Stimulated activated effector memory CD8-positive, alpha-beta T cell treated with anti-CD3 and anti-CD28 coated beads, Interleukin-12 subunit alpha, Interleukin-12 subunit beta, amount 100 ng/mL, for 72 hours (primary cell): ENCODE measurements around the gene JAGN1.
"Not testable (repeated sequence)": the region's sequence is repeated elsewhere in the genome, so short reads cannot be mapped to it uniquely, and the experiment has no call there.

Experiments used
- ATAC-seq: fragments of 150-1000 bp; cut with Tn5 transposase; 2 replicates; pipeline ENCODE4 v1.10.0; 2021
- DNase-seq, 2 donors: peaks; one replicate each; pipeline ENCODE4 v3.0.0; 2021 to 2022; ENCODE audit warnings: low spot score in 2 of 2
- H3K27ac Mint-ChIP-seq: one replicate; pipeline ENCODE4 v1.8.0; 2022; ENCODE audit warnings: mild to moderate bottlenecking, mixed read lengths
- H3K36me3 Mint-ChIP-seq: one replicate; pipeline ENCODE4 v1.8.0; 2022; ENCODE audit warnings: mild to moderate bottlenecking, mixed read lengths
- H3K4me1 Mint-ChIP-seq: one replicate; pipeline ENCODE4 v1.8.0; 2022; ENCODE audit warnings: mixed read lengths
- H3K4me3 Mint-ChIP-seq: one replicate; pipeline ENCODE4 v1.8.0; 2022; ENCODE audit warnings: mild to moderate bottlenecking, mixed read lengths
- H3K9me3 Mint-ChIP-seq: one replicate; pipeline ENCODE4 v1.8.0; 2022; ENCODE audit warnings: mixed read lengths

Gene JAGN1

DNA sequence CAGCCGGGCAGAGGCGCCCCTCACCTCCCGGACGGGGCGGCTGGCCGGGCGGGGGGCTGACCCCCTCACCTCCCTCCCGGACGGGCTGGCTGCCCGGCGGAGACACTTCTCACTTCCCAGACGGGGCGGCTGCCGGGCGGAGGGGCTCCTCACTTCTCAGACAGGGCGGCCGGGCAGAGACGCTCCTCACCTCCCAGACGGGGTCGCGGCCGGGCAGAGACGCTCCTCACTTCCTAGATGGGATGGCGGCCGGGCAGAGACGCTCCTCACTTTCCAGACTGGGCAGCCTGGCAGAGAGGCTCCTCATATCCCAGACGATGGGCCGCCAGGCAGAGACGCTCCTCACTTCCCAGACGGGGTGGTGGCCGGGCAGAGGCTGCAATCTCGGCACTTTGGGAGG lies 49.5 kb downstream of the JAGN1 start:
- not testable (repeated sequence) for H3K9me3 Mint-ChIP-seq, H3K27ac Mint-ChIP-seq, H3K4me3 Mint-ChIP-seq, ATAC-seq, DNase-seq
- H3K4me1 Mint-ChIP-seq: peaks cover 10% of the 10 kb centered on the region
- peaks cover 39% of the 10 kb centered on the region for H3K36me3 Mint-ChIP-seq

DNA sequence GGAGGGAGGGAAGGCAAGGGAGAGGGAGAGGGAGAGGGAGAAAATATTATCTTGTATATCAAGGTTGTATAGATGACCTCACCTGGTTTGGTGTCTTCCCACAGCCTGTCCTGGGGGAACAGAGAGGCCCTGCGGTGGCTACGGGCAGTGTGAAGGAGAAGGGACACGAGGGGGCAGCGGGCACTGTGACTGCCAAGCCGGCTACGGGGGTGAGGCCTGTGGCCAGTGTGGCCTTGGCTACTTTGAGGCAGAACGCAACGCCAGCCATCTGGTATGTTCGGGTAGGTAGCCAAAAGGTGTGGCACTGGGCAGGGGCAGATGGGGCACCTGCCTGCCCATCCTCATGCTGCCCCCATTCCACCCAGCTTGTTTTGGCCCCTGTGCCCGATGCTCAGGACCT lies 50.3 kb downstream of the JAGN1 start:
- Mint-ChIP-seq H3K4me3 (no peak overlapping the region), H3K36me3 (peaks cover 44% of the 10 kb centered on the region), H3K9me3 (no peaks in the 10 kb centered on the region), H3K27ac (no peak overlapping the region), H3K4me1 (peaks cover 2% of the 10 kb centered on the region)
- ATAC-seq (no peak), DNase-seq (no peak)

DNA sequence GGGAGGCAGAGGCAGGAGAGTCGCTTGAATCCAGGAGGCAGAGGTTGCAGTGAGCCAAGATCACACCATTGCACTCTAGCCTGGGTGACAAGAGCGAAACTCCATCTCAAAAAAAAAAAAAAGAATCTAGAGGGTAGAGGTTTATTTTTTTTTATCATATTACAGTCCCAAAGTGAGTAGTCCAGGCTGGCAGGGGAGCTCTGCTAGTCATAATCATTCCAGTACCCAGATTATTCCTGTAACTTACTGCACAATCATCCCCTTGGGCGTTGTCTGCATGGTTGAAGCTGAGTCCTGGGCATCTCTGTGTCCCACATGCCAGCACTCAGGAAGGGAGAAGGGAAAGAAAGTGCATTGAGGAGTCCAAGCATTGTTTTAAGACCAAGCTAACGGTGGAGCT lies 51.8 kb downstream of the JAGN1 start:
- peak overlapping the region; percentile 1 for H3K27ac Mint-ChIP-seq

DNA sequence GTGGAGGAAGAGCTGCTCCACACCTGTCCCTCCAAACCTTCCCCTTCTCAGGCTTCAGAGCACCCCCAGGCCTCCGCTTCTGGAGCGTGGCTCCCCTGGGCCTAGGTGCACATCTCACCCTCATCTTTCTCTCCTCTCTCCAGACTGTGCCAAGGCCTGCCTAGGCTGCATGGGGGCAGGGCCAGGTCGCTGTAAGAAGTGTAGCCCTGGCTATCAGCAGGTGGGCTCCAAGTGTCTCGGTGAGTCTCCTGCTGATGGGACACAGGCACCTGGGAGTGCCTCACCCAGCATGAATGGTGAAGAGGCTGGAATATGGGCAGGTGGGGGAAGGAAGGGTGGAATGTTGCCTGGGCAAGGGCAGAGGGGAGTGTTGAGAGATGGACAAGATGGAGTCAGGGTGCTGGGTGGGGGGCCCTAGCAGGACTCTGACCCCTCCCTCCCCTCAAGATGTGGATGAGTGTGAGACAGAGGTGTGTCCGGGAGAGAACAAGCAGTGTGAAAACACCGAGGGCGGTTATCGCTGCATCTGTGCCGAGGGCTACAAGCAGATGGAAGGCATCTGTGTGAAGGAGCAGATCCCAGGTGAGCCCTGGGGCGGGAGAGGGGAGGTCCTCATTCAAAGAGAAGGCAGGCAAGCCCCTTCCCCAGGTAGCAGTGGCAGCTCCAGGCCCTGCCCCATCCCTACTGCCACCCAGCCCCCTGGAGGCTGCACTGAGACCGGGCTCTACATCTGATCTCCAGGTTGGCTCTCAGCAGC lies 52.7 kb downstream of the JAGN1 start:
- no peaks in the 10 kb centered on the region for H3K9me3 Mint-ChIP-seq
- H3K36me3 Mint-ChIP-seq: peaks cover 26% of the 10 kb centered on the region
- no peak overlapping the region for H3K4me3 Mint-ChIP-seq
- peak overlapping the region; percentile 1 for H3K27ac Mint-ChIP-seq
- DNase-seq: no peak
- H3K4me1 Mint-ChIP-seq: peaks cover 5% of the 10 kb centered on the region
- ATAC-seq: no peak

More for the DNA sequence above, 51.8 kb downstream of the JAGN1 start:
- ATAC-seq (no peak), DNase-seq (no peak)
- H3K9me3 Mint-ChIP-seq: no peaks in the 10 kb centered on the region
- peaks cover 5% of the 10 kb centered on the region for H3K4me1 Mint-ChIP-seq
- H3K4me3 Mint-ChIP-seq: no peak overlapping the region
- H3K36me3 Mint-ChIP-seq: peaks cover 32% of the 10 kb centered on the region
